ENCODE measurements around the gene EFNA5.

EFNA5 gene

DNA sequence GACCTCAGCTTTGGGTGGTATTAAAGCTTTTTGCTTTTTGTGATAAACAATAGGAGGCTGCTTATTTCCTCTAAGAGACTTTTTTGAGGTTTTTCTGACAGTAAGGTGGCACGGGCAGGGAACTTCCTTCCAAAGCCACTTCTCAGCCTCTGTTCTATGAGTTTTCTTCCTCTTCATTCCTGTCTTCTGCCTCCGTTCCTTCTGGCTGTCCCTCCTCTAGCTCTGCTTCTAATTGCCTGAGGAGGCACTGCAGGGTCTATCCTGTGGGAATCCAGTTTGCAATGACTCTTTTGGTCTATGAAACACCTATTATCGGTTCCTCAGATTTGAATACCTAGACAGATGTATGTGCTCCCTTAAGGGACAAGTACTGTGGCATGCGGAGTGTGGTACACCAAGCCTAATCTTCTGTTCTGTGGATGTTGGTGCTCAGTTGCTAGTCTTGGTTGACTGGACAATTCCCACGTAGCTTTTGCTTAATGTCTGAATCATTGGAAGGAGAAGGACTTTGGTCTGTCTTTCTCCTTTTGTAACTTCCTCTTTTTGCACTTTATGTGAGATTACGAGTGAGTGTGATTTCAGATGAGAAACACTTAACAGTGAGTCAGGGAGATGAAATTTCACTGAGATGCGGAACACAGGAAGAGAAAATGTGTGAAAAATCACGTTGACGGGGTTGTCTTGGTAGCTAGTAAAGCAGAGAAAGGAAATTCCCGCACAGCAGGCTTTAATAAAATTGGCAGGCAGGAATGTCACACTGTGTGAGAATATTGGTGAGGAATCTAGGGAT lies 305.2 kb downstream of the EFNA5 start:
- TF ChIP-seq, protein P1, sequence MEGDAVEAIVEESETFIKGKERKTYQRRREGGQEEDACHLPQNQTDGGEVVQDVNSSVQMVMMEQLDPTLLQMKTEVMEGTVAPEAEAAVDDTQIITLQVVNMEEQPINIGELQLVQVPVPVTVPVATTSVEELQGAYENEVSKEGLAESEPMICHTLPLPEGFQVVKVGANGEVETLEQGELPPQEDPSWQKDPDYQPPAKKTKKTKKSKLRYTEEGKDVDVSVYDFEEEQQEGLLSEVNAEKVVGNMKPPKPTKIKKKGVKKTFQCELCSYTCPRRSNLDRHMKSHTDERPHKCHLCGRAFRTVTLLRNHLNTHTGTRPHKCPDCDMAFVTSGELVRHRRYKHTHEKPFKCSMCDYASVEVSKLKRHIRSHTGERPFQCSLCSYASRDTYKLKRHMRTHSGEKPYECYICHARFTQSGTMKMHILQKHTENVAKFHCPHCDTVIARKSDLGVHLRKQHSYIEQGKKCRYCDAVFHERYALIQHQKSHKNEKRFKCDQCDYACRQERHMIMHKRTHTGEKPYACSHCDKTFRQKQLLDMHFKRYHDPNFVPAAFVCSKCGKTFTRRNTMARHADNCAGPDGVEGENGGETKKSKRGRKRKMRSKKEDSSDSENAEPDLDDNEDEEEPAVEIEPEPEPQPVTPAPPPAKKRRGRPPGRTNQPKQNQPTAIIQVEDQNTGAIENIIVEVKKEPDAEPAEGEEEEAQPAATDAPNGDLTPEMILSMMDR (IDR thresholded peaks at IDR 0.05; ENCODE audit: low read depth, low read length), result no peak
- DNase-seq (ENCODE audit: low read depth in 2 of 2), result peak; percentile 80 to 88
- no peak overlapping the region for H3K4me3 ChIP-seq (replicated peaks in 1 of 2; ENCODE audit: low read depth in 2 of 2, low read length in 2 of 2)

DNA sequence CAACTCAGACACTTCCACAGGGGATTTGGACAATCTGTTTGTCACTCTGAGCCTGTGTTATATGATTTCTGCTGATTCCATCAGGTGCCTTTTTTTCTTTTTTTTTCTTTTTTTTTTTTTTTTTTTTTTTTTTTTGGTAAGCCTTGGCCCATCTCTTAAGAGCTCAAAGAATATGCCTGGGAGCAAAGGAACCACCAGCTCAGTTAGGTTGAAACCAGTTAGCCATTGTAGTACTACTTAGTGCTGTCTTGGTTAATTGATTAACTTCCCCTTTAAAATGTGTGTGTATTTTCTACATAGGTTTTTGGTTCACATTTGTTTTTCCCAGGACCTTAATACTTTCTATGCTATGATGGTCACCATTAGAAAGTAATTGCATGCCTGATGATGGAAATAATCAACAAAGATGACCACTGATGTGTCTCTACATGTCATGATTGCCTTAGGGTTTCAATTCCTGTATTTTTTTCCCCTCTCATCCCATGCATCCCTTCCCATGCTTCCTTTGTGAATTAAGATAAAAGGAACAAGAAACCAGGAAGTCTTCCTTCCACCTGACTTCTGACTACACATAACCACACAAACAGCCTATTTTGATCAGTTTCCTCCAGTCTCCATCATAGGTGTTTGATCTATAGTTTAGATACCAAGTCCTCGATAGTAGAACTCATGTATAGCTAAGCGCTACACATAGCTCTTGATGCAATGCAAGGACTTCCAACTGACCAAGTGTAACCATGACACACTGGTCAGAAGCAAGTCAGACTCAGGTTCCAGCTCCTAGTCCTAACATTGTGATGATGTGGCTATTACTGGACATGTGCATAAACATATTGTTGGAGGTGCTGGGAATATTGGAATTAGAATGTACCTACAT lies 306.1 kb downstream of the EFNA5 start:
- no peak for DNase-seq (ENCODE audit: low read depth in 2 of 2)
- TF ChIP-seq, protein P1 (IDR thresholded peaks at IDR 0.05; ENCODE audit: low read depth, low read length), result no peak
- no peak overlapping the region for H3K4me3 ChIP-seq (replicated peaks in 1 of 2; ENCODE audit: low read depth in 2 of 2, low read length in 2 of 2)

GRCh38 chr5:107363768-107364167 lies 307.0 kb downstream of the EFNA5 start:
- no peak for DNase-seq (ENCODE audit: low read depth in 2 of 2)
- no peak overlapping the region for H3K4me3 ChIP-seq (replicated peaks in 1 of 2; ENCODE audit: low read depth in 2 of 2, low read length in 2 of 2)
- TF ChIP-seq, protein P1 (IDR thresholded peaks at IDR 0.05; ENCODE audit: low read depth, low read length), result no peak

- TF ChIP-seq, protein P1 (IDR thresholded peaks at IDR 0.05; ENCODE audit: low read depth, low read length), result no peak
- DNase-seq (ENCODE audit: low read depth in 2 of 2), result peak; percentile 76 to 89
- no peak overlapping the region for H3K4me3 ChIP-seq (replicated peaks in 1 of 2; ENCODE audit: low read depth in 2 of 2, low read length in 2 of 2)
Observed at GRCh38 chr5:107361945-107362344, 308.8 kb downstream of the EFNA5 start.

- no peak overlapping the region for H3K4me3 ChIP-seq (replicated peaks in 1 of 2; ENCODE audit: low read depth in 2 of 2, low read length in 2 of 2)
- TF ChIP-seq, protein P1 (IDR thresholded peaks at IDR 0.05; ENCODE audit: low read depth, low read length), result no peak
- DNase-seq (ENCODE audit: low read depth in 2 of 2), result no peak
Observed at GRCh38 chr5:107359916-107360234, 310.9 kb downstream of the EFNA5 start.

DNA sequence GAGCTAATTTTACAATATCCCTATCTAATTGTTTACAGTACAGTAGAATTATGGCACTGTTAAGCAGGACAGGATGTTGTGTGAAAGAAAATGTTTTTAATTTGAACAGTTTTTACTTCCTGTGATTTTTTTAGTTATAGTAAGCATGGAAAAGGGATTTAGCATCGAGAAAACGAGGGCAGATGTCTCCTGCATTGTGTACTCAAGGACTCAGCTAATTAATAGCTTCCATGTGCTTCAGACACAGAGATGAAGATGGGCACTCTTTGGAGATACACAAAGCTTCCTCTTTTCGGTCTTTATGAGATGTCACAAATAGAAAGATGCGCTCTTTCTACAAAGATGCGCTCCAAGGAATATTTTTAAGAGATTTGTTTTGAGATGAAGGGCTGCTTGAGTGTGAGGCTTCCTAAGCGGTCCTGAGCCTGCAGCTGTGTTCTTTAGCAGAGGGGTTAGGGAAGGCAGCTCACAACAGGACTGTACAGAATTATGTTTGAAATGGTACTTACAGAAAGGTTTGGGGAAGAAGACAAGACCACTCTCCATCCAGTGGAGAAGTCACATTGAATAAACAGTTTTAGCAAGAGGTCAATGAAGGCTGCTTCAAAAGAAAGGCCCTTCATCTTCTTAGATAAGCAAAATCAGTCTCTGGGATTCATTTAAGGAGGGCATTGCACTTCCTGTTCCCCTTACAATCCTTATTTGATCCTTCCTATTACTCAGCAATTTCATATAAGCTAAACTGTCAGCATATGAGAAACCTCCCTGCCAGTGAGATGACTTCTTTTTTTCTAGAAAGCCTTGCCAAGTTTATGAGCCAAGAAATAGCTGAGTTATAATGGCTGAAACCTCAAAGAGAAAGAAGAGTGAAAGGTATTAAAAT lies 311.5 kb downstream of the EFNA5 start:
- DNase-seq (ENCODE audit: low read depth in 2 of 2), result peak; percentile 65 to 74

More for the DNA sequence above, 311.5 kb downstream of the EFNA5 start:
- H3K4me3 ChIP-seq (replicated peaks in 1 of 2; ENCODE audit: low read depth in 2 of 2, low read length in 2 of 2), result no peak overlapping the region
- TF ChIP-seq, protein P1 (IDR thresholded peaks at IDR 0.05; ENCODE audit: low read depth, low read length), result no peak
